HCT116 (cell line): ENCODE results near the gene CLEC4M. TPM values are rescaled to one million over a fixed set of nuclear protein-coding genes. Genes with fewer than 3 reads are reported as not detected.

ENCODE experiments used
- ATAC-seq: fragments of 200-7000 bp; cut with Tn5 transposase; 2 replicates; pipeline ENCODE4 v1.9.1; 2020; ENCODE audit warnings: mild to moderate bottlenecking, moderate library complexity
- BruUV-seq: library from RNA; stranded (reverse); fragments of 400-500 nt; replicated peaks from 2 replicates; lab custom pipeline; 2021; lab: Mats Ljungman, UMichigan
- CTCF ChIA-PET: fragments of 300-600 bp; sonication (Branson Sonifier 250); formaldehyde crosslinking; loops from one replicate; lab custom pipeline; 2021; ENCODE audit warnings: antibody characterized with exemption; lab: Charles Lee
- POLR2A ChIA-PET: fragments of 300-600, 350-600 bp; sonication (Branson Sonifier 250); formaldehyde crosslinking; loops from one replicate; lab custom pipeline; 2021; ENCODE audit warnings: antibody characterized with exemption; lab: Charles Lee
- RAD21 ChIA-PET, 2 experiments: fragments of 300-600 bp; sonication (Branson Sonifier 250); formaldehyde crosslinking; loops; one replicate each; lab custom pipeline; 2023; ENCODE audit warnings: low total read pairs in 2 of 2; ENCODE audit not compliant: uncharacterized antibody in 2 of 2, unreplicated experiment in 2 of 2, low non-redundant PET in 1 of 2; lab: Charles Lee
- DNase-seq: peaks from one replicate; pipeline ENCODE4 v3.0.0-alpha.2; 2010; ENCODE audit warnings: low read depth, low spot score
- H2AFZ ChIP-seq: fragments of 200-600 bp; shearing (Covaris generic), sonication (generic); 2 replicates; pipeline ENCODE4 v1.6.1; 2017; ENCODE audit warnings: low read depth, mixed run types, mixed read lengths, antibody characterized with exemption, low read length; ENCODE audit not compliant: poor library complexity, severe bottlenecking
- H3K27ac ChIP-seq: 2 replicates; pipeline ENCODE4 v1.5.1; 2012; ENCODE audit warnings: low read depth, low read length
- H3K27me3 ChIP-seq: fragments of 200-600 bp; sonication (generic); 2 replicates; pipeline ENCODE4 v1.6.1; 2016; ENCODE audit warnings: mixed run types, low read length, mixed read lengths; ENCODE audit not compliant: insufficient read depth
- H3K36me3 ChIP-seq, 2 experiments: fragments of 200-500 bp in 1 of 2; fragments of 200-600 bp in 1 of 2; sonication (Bioruptor generic) in 1 of 2; sonication (generic) in 1 of 2; 2 replicates each; pipeline versions ENCODE4 v1.5.1 to v1.6.1; 2014 to 2016; ENCODE audit warnings: low read length in 2 of 2, inconsistent platforms in 1 of 2, mixed read lengths in 1 of 2, mixed run types in 1 of 2; ENCODE audit not compliant: insufficient read depth in 2 of 2, control insufficient read depth in 1 of 2
- H3K4me1 ChIP-seq, 2 experiments: fragments of 200-600 bp in 1 of 2; sonication (generic) in 1 of 2; 2 replicates each; pipeline versions ENCODE4 v1.5.1 to v1.6.1; 2012 to 2017; ENCODE audit warnings: low read length in 2 of 2, inconsistent platforms in 1 of 2, mild to moderate bottlenecking in 1 of 2, mixed read lengths in 1 of 2, mixed run types in 1 of 2, moderate library complexity in 1 of 2; ENCODE audit not compliant: insufficient read depth in 2 of 2, control insufficient read depth in 1 of 2
- H3K4me2 ChIP-seq: fragments of 200-600 bp; sonication (generic); 2 replicates; pipeline ENCODE4 v1.6.1; 2017; ENCODE audit warnings: mixed run types, low read length, mixed read lengths
- H3K4me3 ChIP-seq, 2 experiments: fragments of 200-600 bp in 1 of 2; sonication (generic) in 1 of 2; replicated peaks in 1 of 2; 2 replicates each; pipeline ENCODE4 v1.5.1; 2011 to 2016; ENCODE audit warnings: low read length in 2 of 2, control low read depth in 1 of 2, low read depth in 1 of 2, mild to moderate bottlenecking in 1 of 2, mixed read lengths in 1 of 2, mixed run types in 1 of 2
- H3K79me2 ChIP-seq: fragments of 200-600 bp; sonication (generic); 2 replicates; pipeline ENCODE4 v1.6.1; 2017; ENCODE audit warnings: mild to moderate bottlenecking, mixed run types, low read length, moderate library complexity, mixed read lengths; ENCODE audit not compliant: insufficient read depth
- H3K9ac ChIP-seq: fragments of 200-600 bp; sonication (generic); 2 replicates; pipeline ENCODE4 v1.6.1; 2016; ENCODE audit warnings: low read length, mixed read lengths
- H3K9me2 ChIP-seq: fragments of 200-600 bp; sonication (generic), shearing (Covaris generic); 2 replicates; pipeline ENCODE4 v1.6.1; 2017; ENCODE audit warnings: mixed run types, mild to moderate bottlenecking, moderate library complexity; ENCODE audit not compliant: insufficient read depth
- H3K9me3 ChIP-seq, 2 experiments: fragments of 200-500 bp in 1 of 2; fragments of 200-600 bp in 1 of 2; sonication (Bioruptor generic) in 1 of 2; sonication (generic) in 1 of 2; 2 replicates each; pipeline ENCODE4 v1.6.1; 2014 to 2017; ENCODE audit warnings: low read length in 2 of 2, mixed read lengths in 2 of 2, inconsistent platforms in 1 of 2, low read depth in 1 of 2, mild to moderate bottlenecking in 1 of 2, mixed run types in 1 of 2, moderate library complexity in 1 of 2; ENCODE audit not compliant: control insufficient read depth in 1 of 2, insufficient read depth in 1 of 2
- H4K20me1 ChIP-seq: fragments of 200-600 bp; sonication (generic), shearing (Covaris generic); 2 replicates; pipeline ENCODE4 v1.6.1; 2017; ENCODE audit warnings: mixed run types, mild to moderate bottlenecking, moderate library complexity; ENCODE audit not compliant: insufficient read depth
- CEBPB ChIP-seq: IDR thresholded peaks from 2 replicates; pipeline ENCODE4 v1.6.1; 2012; ENCODE audit warnings: low read depth
- EZH2 ChIP-seq: fragments of 200-600 bp; sonication (generic); IDR thresholded peaks from 2 replicates; pipeline ENCODE4 v1.6.1; 2017; ENCODE audit warnings: antibody characterized with exemption, mixed run types
- FOSL1 ChIP-seq: IDR thresholded peaks from 2 replicates; pipeline ENCODE4 v1.6.1; 2012; ENCODE audit warnings: low read depth
- JUND ChIP-seq: IDR thresholded peaks from 2 replicates; pipeline ENCODE4 v1.6.1; 2012
- POLR2AphosphoS5 ChIP-seq: IDR thresholded peaks from 2 replicates; pipeline ENCODE4 v1.6.1; 2011; ENCODE audit warnings: mild to moderate bottlenecking, low read depth, low read length, moderate library complexity
- RAD21 ChIP-seq: IDR thresholded peaks from 2 replicates; pipeline ENCODE4 v1.6.1; 2012; ENCODE audit warnings: low read depth, mild to moderate bottlenecking
- SP1 ChIP-seq: IDR thresholded peaks from 2 replicates; pipeline ENCODE4 v1.6.1; 2012; ENCODE audit warnings: low read depth
- SRF ChIP-seq: IDR thresholded peaks from 2 replicates; pipeline ENCODE4 v1.6.1; 2012; ENCODE audit warnings: low read depth
- YY1 ChIP-seq: IDR thresholded peaks from 2 replicates; pipeline ENCODE4 v1.6.1; 2011; ENCODE audit warnings: low read length, low read depth, moderate library complexity, mild to moderate bottlenecking; ENCODE audit not compliant: insufficient replicate concordance; ENCODE audit errors: extremely low read depth
- ZFX ChIP-seq: fragments of 450-650 bp; IDR thresholded peaks from 2 replicates; pipeline ENCODE4 v1.6.1; 2017
- ZNF274 ChIP-seq: fragments of 200-500 bp; sonication (Bioruptor generic); IDR thresholded peaks from 2 replicates; pipeline ENCODE4 v1.6.1; 2014; ENCODE audit warnings: mild to moderate bottlenecking, low read depth, low read length, inconsistent platforms
- intact Hi-C: fragments of 100-400 bp; cut with micrococcal nuclease; formaldehyde crosslinking; loops from 2 replicates; pipeline ENCODE4 v1.10.0; 2022
- total RNA-seq: library from RNA; stranded (reverse); gene quantifications from one replicate; pipeline ENCODE4 v1.2.1, GENCODE V29; 2021; ENCODE audit not compliant: unreplicated experiment
- TF ChIP-seq, protein P1 (sequence below): IDR thresholded peaks from 2 replicates; pipeline ENCODE4 v1.6.1; 2011; ENCODE audit warnings: mild to moderate bottlenecking, low read length, moderate library complexity; ENCODE audit not compliant: insufficient replicate concordance; ENCODE audit errors: extremely low read depth
- TF ChIP-seq, protein P2 (sequence below): IDR thresholded peaks from 2 replicates; pipeline ENCODE4 v1.6.1; 2012

CLEC4M gene
- total RNA-seq, 1 experiment from 2014 or later: not detected

DNA sequence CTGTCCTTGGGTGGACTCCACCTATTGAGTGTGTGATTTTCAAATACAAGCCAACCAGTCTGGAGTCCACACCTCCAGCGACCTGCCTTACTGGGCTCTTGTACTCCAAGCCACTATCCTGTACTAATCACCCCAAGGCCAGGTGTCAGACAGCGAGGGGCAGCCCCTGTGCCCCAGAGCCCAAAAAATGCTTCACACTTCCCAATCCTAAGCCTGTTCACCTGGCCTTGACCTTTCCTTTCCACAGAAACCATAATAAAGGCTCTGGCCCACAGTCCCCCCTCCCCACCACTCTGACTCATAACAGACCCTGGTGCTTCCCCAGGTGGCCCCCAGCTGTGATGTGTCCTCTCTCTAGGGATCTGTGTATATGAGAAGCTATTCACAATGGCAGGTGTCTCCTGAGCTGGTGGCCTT, 19.6 kb upstream of the CLEC4M start:
- Histone ChIP-seq H3K4me3 (no peak overlapping the region), H3K4me1 (no peaks in the 10 kb centered on the region), H3K9me3 (no peaks in the 10 kb centered on the region), H2AFZ (no peak overlapping the region), H3K27ac (no peak overlapping the region), H3K4me2 (no peak overlapping the region), H3K27me3 (peaks cover 20% of the 10 kb centered on the region), H3K9ac (no peak overlapping the region), H3K9me2 (no peaks in the 10 kb centered on the region), H4K20me1 (no peaks in the 10 kb centered on the region), H3K36me3 (no peaks in the 10 kb centered on the region), H3K79me2 (no peaks in the 10 kb centered on the region)
- POLR2A ChIA-PET: no interaction called here
- no peak for DNase-seq
- RAD21 ChIA-PET: no interaction called here
- CTCF ChIA-PET: no interaction called here
- BruUV-seq: no TSS peak
- TF ChIP-seq SRF (no peak), FOSL1 (no peak), YY1 (no peak), ZNF274 (no peak), SP1 (no peak), CEBPB (no peak), JUND (no peak), POLR2AphosphoS5 (no peak), EZH2 (no peak), ZFX (no peak), RAD21 (no peak)
- TF ChIP-seq, protein P1, sequence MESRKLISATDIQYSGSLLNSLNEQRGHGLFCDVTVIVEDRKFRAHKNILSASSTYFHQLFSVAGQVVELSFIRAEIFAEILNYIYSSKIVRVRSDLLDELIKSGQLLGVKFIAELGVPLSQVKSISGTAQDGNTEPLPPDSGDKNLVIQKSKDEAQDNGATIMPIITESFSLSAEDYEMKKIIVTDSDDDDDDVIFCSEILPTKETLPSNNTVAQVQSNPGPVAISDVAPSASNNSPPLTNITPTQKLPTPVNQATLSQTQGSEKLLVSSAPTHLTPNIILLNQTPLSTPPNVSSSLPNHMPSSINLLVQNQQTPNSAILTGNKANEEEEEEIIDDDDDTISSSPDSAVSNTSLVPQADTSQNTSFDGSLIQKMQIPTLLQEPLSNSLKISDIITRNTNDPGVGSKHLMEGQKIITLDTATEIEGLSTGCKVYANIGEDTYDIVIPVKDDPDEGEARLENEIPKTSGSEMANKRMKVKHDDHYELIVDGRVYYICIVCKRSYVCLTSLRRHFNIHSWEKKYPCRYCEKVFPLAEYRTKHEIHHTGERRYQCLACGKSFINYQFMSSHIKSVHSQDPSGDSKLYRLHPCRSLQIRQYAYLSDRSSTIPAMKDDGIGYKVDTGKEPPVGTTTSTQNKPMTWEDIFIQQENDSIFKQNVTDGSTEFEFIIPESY: no peak
- TF ChIP-seq, protein P2, sequence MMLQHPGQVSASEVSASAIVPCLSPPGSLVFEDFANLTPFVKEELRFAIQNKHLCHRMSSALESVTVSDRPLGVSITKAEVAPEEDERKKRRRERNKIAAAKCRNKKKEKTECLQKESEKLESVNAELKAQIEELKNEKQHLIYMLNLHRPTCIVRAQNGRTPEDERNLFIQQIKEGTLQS: no peak
- intact Hi-C loops: no loop called here
- no peak for ATAC-seq
